Measurements from ENCODE around the gene L2HGDH. TPM values are rescaled to one million over a fixed set of nuclear protein-coding genes. Genes with fewer than 3 reads are reported as not detected.

L2HGDH gene
- total RNA-seq, 4 donors from 2014 or later: 2.0 to 16.2 (median 3.9) TPM

DNA sequence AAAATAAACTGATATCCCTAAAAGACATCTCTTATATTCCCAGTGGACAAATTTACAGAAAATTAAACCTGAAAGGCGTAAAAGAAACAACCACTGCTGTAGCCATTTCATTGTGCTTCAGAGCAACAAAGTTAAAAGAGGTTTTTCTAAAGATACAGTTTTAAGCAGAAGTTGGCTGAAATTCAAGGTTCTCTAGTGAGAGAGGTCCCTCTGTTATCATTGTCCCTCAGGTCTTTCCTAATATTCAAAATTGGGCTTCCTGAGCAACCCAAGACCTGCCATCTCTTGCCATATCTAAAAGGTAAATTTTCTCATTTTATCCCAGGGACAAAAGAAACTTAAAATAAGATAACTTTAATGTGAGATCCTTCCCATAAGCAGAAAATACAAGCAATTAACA lies 69.9 kb downstream of the L2HGDH start:
- H3K27ac ChIP-seq: no peak overlapping the region
- H3K4me1 ChIP-seq: no peaks in the 10 kb centered on the region
- H3K9me3 ChIP-seq: no peaks in the 10 kb centered on the region

DNA sequence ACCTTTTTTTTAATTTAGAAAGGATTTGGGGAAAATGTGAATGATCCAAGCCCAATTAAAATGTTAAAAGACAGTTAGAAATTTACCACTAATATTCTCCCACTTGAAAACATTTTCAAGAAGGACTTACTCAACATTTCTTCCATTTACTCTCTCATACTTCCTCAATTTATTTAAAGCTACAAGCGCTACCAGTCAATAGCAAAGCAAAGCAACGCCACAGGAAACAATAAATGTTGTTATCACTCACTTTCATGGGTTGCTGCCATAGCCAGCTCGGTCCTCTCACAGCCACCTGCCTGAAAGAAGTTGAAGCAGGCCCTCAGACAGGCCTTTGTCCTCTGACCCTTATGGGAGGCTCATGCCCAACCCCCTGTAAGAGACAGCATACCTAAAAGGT lies 74.6 kb downstream of the L2HGDH start:
- WGBS, 2 donors: 37 to 38% methylated on average over 3 of the region's 3 CpGs
- no peak overlapping the region for H3K27ac ChIP-seq
- no peak overlapping the region for H3K4me3 ChIP-seq
- DNase-seq (ENCODE audit: low spot score in 2 of 2): no peak
- H3K9me3 ChIP-seq: no peaks in the 10 kb centered on the region
- TF ChIP-seq POLR2A (IDR thresholded peaks at IDR 0.05) (no peak), EP300 (IDR thresholded peaks at IDR 0.05) (no peak)
- TF ChIP-seq, protein P1, sequence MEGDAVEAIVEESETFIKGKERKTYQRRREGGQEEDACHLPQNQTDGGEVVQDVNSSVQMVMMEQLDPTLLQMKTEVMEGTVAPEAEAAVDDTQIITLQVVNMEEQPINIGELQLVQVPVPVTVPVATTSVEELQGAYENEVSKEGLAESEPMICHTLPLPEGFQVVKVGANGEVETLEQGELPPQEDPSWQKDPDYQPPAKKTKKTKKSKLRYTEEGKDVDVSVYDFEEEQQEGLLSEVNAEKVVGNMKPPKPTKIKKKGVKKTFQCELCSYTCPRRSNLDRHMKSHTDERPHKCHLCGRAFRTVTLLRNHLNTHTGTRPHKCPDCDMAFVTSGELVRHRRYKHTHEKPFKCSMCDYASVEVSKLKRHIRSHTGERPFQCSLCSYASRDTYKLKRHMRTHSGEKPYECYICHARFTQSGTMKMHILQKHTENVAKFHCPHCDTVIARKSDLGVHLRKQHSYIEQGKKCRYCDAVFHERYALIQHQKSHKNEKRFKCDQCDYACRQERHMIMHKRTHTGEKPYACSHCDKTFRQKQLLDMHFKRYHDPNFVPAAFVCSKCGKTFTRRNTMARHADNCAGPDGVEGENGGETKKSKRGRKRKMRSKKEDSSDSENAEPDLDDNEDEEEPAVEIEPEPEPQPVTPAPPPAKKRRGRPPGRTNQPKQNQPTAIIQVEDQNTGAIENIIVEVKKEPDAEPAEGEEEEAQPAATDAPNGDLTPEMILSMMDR (IDR thresholded peaks at IDR 0.05): no peak
- H3K4me1 ChIP-seq: peaks cover 0 to 3% (median under 1%) of the 10 kb centered on the region in 4 donors
- no peaks in the 10 kb centered on the region for H3K36me3 ChIP-seq
- H3K27me3 ChIP-seq: no peaks in the 10 kb centered on the region

More for the DNA sequence above, 69.9 kb downstream of the L2HGDH start:
- peaks cover 0 to 12% (median 0%) of the 10 kb centered on the region in 3 donors for H3K36me3 ChIP-seq
- DNase-seq (ENCODE audit: low spot score in 2 of 2): no peak
- no peaks in the 10 kb centered on the region for H3K27me3 ChIP-seq
- no peak overlapping the region for H3K4me3 ChIP-seq
- WGBS, 2 donors: 98% methylated on average over 1 of the region's 1 CpG
- TF ChIP-seq POLR2A (IDR thresholded peaks at IDR 0.05) (no peak), EP300 (IDR thresholded peaks at IDR 0.05) (no peak)
- TF ChIP-seq, protein P1 (IDR thresholded peaks at IDR 0.05): no peak

DNA sequence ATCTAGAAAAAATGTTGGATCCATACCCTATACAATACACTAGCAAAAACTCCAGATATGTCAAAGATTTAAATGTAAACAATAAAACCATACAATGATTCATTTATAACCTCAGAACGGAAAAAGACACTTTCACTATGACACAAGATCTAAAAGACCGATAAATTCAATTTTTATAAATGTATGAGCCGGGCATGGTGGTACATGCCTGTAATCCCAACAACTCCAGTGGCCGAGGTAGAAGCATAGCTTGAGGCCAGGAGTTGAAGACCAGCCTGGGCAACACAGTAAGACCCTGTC lies 78.1 kb downstream of the L2HGDH start:
- no peaks in the 10 kb centered on the region for H3K9me3 ChIP-seq
- 86 to 91% methylated on average over 4 of the region's 4 CpGs for WGBS, 2 donors

DNA sequence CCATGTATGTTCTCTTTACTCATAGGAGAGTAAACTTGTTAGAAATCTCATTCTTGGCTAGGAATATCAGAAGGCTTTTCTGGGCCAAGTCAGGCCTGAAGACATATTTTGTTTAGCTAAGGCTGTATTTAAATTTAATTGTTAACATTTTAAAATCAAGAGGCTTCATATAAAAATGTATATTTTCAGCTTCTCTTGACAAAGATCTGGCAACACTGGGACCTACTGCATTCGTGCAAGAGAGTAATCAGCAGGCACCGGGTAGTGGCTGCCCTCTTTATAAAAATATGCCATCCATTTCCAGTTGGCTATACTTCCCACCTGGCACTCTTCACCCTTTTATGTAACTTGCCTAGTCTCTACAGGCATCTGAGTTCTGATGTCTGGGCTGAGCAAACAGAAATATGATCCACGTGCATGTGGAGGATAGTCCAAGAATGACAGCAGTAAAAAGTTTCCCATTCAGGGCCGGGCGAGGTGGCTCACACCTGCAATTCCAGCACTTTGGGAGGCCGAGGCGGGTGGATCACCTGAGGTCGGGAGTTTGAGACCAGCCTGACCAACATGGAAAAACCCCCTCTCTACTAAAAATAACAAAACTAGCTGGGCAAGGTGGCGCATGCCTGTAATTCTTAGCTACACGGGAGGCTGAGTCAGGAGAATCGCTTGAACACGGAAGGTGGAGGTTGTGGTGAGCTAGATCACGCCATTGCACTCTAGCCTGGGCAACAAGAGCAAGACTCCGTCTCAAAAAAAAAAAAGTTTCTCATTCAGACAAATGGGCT lies 78.7 kb downstream of the L2HGDH start:
- 82 to 93% methylated on average over 14 of the region's 14 CpGs for WGBS, 2 donors
- H3K4me1 ChIP-seq: peaks cover 0 to 26% (median 17%) of the 10 kb centered on the region in 4 donors
- H3K9me3 ChIP-seq: no peaks in the 10 kb centered on the region
- TF ChIP-seq EP300 (IDR thresholded peaks at IDR 0.05) (no peak), POLR2A (IDR thresholded peaks at IDR 0.05) (no peak)
- TF ChIP-seq, protein P1 (IDR thresholded peaks at IDR 0.05): no peak
- no peak for DNase-seq (ENCODE audit: low spot score in 2 of 2)
- no peaks in the 10 kb centered on the region for H3K36me3 ChIP-seq
- H3K4me3 ChIP-seq: no peak overlapping the region
- H3K27ac ChIP-seq: peak overlapping the region in 1 of 4 donors; percentile 11
- H3K27me3 ChIP-seq: no peaks in the 10 kb centered on the region

More for the DNA sequence above, 78.1 kb downstream of the L2HGDH start:
- peaks cover 0 to 21% (median 13%) of the 10 kb centered on the region in 4 donors for H3K4me1 ChIP-seq
- no peak for TF ChIP-seq POLR2A (IDR thresholded peaks at IDR 0.05)
- TF ChIP-seq EP300 (IDR thresholded peaks at IDR 0.05): no peak
- TF ChIP-seq, protein P1 (IDR thresholded peaks at IDR 0.05): no peak
- no peak overlapping the region for H3K4me3 ChIP-seq
- no peaks in the 10 kb centered on the region for H3K36me3 ChIP-seq
- no peak overlapping the region for H3K27ac ChIP-seq
- DNase-seq (ENCODE audit: low spot score in 2 of 2): no peak
- H3K27me3 ChIP-seq: no peaks in the 10 kb centered on the region

DNA sequence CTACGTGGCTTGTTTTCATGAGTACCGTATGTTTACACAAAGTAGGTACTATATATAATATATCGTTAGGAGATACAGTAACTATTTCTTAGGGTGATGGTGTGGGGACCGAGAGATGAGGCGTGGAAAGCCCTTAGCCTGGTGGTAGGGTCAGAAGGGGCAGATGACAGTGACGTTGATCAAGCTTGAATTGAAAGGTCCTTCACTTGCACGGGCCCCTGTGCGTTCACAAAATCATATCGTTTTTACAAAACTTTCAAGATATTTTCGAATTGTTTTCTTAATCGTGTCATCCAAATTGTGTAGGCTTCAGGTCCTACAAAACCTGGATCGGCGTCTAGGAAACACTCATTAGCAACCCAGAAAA lies 79.8 kb downstream of the L2HGDH start:
- H3K9me3 ChIP-seq: no peaks in the 10 kb centered on the region
- WGBS, 2 donors: 26 to 37% methylated on average over 13 of the region's 13 CpGs
- peak overlapping the region; percentile 72 to 90 (median 84) for H3K4me3 ChIP-seq
- no peaks in the 10 kb centered on the region for H3K36me3 ChIP-seq
- DNase-seq (ENCODE audit: low spot score in 2 of 2): no peak
- peaks cover 0 to 37% (median 17%) of the 10 kb centered on the region in 4 donors for H3K4me1 ChIP-seq
- TF ChIP-seq, protein P1 (IDR thresholded peaks at IDR 0.05): no peak
- TF ChIP-seq POLR2A (IDR thresholded peaks at IDR 0.05) (no peak), EP300 (IDR thresholded peaks at IDR 0.05) (no peak)
- H3K27ac ChIP-seq: peak overlapping the region; percentile 91 to 98 (median 98)
- H3K27me3 ChIP-seq: no peaks in the 10 kb centered on the region
